Caco-2 (cell line): Measurements from ENCODE around the gene GOLT1A. TPM values are rescaled to one million over a fixed set of nuclear protein-coding genes. Genes with fewer than 3 reads are reported as not detected.

Experiments used
- BruUV-seq: library from RNA; stranded (reverse); fragments of 400-500 nt; replicated peaks from 2 replicates; lab custom pipeline; 2021; lab: Mats Ljungman, UMichigan
- CTCF ChIA-PET: fragments of 300-600 bp; sonication (Branson Sonifier 250); formaldehyde crosslinking; loops from one replicate; lab custom pipeline; 2022; ENCODE audit warnings: antibody characterized with exemption; lab: Charles Lee
- POLR2A ChIA-PET: fragments of 300-600 bp; sonication (Branson Sonifier 250); formaldehyde crosslinking; loops from one replicate; lab custom pipeline; 2022; ENCODE audit warnings: antibody characterized with exemption; lab: Charles Lee
- DNase-seq, 2 experiments: peaks; one replicate each; pipeline versions ENCODE4 v3.0.0 to v3.0.0-alpha.2; 2020 to 2022
- H3K27me3 ChIP-seq: replicated peaks from 2 replicates; pipeline ENCODE4 v1.6.0; 2011; ENCODE audit warnings: low read length; ENCODE audit not compliant: control insufficient read depth, insufficient read depth
- H3K36me3 ChIP-seq: 2 replicates; pipeline ENCODE4 v1.5.1; 2011; ENCODE audit warnings: low read length; ENCODE audit not compliant: control insufficient read depth, insufficient read depth
- H3K4me1 ChIP-seq: fragments of 250-450 bp; sonication (Bioruptor Pico); 2 replicates; pipeline ENCODE4 v1.5.1; 2020; ENCODE audit warnings: mild to moderate bottlenecking
- H3K4me3 ChIP-seq: 2 replicates; pipeline ENCODE4 v1.5.1; 2011; ENCODE audit warnings: low read depth, mild to moderate bottlenecking, control low read depth, low read length
- H3K9me3 ChIP-seq: fragments of 250-450 bp; sonication (Bioruptor Pico); 2 replicates; pipeline ENCODE4 v1.5.1; 2020; ENCODE audit warnings: mild to moderate bottlenecking, moderate library complexity
- H3K27ac Mint-ChIP-seq: one replicate; pipeline ENCODE4 v1.8.0; 2022; ENCODE audit warnings: mixed read lengths; ENCODE audit not compliant: unreplicated experiment
- H3K27me3 Mint-ChIP-seq: one replicate; pipeline ENCODE4 v1.8.0; 2022; ENCODE audit warnings: mixed read lengths; ENCODE audit not compliant: insufficient read depth, unreplicated experiment
- H3K36me3 Mint-ChIP-seq: one replicate; pipeline ENCODE4 v1.8.0; 2022; ENCODE audit warnings: mild to moderate bottlenecking, mixed read lengths; ENCODE audit not compliant: insufficient read depth, unreplicated experiment
- H3K4me1 Mint-ChIP-seq: one replicate; pipeline ENCODE4 v1.8.0; 2022; ENCODE audit warnings: low read depth, mixed read lengths; ENCODE audit not compliant: unreplicated experiment
- H3K4me3 Mint-ChIP-seq: one replicate; pipeline ENCODE4 v1.8.0; 2022; ENCODE audit warnings: mild to moderate bottlenecking, moderate library complexity, mixed read lengths; ENCODE audit not compliant: unreplicated experiment
- H3K9me3 Mint-ChIP-seq: one replicate; pipeline ENCODE4 v1.8.0; 2022; ENCODE audit warnings: mixed read lengths; ENCODE audit not compliant: unreplicated experiment
- intact Hi-C: fragments of 100-400 bp; cut with micrococcal nuclease; formaldehyde crosslinking; loops from one replicate; pipeline ENCODE4 v1.10.0; 2022; ENCODE audit not compliant: unreplicated experiment
- total RNA-seq: library from RNA; stranded (reverse); gene quantifications from 2 replicates; pipeline ENCODE4 v1.2.3, GENCODE V29; 2022
- TF ChIP-seq, protein P1 (sequence below), 2 experiments: fragments of 200-600 bp in 1 of 2; IDR thresholded peaks; 1 replicate in 1 of 2; 2 replicates in 1 of 2; pipeline versions ENCODE4 v1.5.1 to v1.8.0; 2011 to 2022; ENCODE audit warnings: antibody characterized with exemption in 1 of 2, control low read depth in 1 of 2, inconsistent platforms in 1 of 2, low read depth in 1 of 2, low read length in 1 of 2, mild to moderate bottlenecking in 1 of 2, moderate library complexity in 1 of 2; ENCODE audit not compliant: insufficient read depth in 1 of 2, severe bottlenecking in 1 of 2, unreplicated experiment in 1 of 2

Gene GOLT1A
- total RNA-seq, 1 experiment from 2014 or later, result 25.9 TPM

DNA sequence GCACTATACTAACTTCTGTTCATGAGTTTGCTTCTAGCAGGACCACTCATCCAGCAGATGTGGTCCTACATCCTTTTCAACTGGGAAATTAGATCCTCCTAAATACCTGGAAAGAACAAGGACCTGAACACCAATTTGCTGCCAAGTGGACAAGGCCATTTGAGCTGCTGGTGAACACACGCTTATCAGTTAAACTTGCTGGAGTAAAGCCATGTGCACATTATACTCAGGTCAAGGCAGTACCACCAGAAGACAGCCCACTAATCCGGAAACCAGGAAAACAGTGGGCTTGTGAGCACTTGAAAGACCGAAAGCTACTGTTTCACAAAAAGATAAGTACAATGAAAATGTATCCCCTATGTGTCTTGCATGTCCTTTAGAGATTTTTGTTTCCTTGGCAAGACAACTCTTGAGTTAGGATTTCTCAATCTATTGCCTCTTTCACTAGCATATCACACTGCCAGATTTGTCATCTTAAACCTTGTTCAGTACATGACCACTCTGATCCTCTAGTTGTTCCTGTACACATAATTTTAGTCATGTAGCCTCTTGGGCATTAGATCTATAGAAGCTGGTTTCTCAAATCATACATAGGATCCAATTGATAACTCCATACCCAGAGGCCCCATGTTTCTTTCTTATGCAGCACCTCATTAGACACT, 43.2 kb downstream of the GOLT1A start:
- no peaks in the 10 kb centered on the region; the same call in 1 of the 2 replicates for H3K27me3 ChIP-seq
- H3K36me3 ChIP-seq, result no peaks in the 10 kb centered on the region
- Mint-ChIP-seq H3K9me3 (peaks cover 12% of the 10 kb centered on the region), H3K4me1 (peaks cover 9% of the 10 kb centered on the region), H3K4me3 (no peak overlapping the region), H3K27me3 (no peaks in the 10 kb centered on the region), H3K36me3 (no peaks in the 10 kb centered on the region), H3K27ac (no peak overlapping the region)
- H3K9me3 ChIP-seq, result peaks cover 11% of the 10 kb centered on the region; the same call in 1 of the 2 replicates
- H3K4me3 ChIP-seq, result no peak overlapping the region
- intact Hi-C loops, result no loop called here
- CTCF ChIA-PET, result no interaction called here
- no TSS peak for BruUV-seq
- DNase-seq, result no peak
- H3K4me1 ChIP-seq, result peaks cover 11% of the 10 kb centered on the region
- POLR2A ChIA-PET, result no interaction called here
- TF ChIP-seq, protein P1, sequence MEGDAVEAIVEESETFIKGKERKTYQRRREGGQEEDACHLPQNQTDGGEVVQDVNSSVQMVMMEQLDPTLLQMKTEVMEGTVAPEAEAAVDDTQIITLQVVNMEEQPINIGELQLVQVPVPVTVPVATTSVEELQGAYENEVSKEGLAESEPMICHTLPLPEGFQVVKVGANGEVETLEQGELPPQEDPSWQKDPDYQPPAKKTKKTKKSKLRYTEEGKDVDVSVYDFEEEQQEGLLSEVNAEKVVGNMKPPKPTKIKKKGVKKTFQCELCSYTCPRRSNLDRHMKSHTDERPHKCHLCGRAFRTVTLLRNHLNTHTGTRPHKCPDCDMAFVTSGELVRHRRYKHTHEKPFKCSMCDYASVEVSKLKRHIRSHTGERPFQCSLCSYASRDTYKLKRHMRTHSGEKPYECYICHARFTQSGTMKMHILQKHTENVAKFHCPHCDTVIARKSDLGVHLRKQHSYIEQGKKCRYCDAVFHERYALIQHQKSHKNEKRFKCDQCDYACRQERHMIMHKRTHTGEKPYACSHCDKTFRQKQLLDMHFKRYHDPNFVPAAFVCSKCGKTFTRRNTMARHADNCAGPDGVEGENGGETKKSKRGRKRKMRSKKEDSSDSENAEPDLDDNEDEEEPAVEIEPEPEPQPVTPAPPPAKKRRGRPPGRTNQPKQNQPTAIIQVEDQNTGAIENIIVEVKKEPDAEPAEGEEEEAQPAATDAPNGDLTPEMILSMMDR (IDR thresholded peaks at IDR 0.05; ENCODE audit: insufficient read depth in 1 of 2, low read depth in 1 of 2, low read length in 1 of 2, severe bottlenecking in 1 of 2, unreplicated experiment in 1 of 2), result no peak

DNA sequence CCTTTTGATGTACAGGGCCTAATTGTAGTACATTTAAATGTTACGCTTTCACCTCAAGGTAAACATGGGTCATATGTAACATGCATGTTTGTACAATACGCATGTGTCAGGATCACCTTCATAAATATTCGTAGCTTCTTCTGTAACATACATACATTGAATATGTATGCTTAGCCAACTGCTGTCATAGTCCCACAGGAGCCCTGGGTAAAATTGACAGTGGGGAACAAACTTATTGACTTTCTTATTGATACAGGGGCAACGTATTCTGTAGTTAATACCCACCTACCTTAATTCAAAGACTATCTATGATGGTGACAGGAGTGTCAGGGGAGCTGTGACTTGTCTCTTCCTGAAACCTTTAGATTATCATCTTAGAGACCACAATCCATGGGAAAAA, 43.9 kb downstream of the GOLT1A start:
- BruUV-seq, result no TSS peak
- POLR2A ChIA-PET, result no interaction called here
- Mint-ChIP-seq H3K4me1 (peaks cover 9% of the 10 kb centered on the region), H3K27me3 (no peaks in the 10 kb centered on the region), H3K36me3 (no peaks in the 10 kb centered on the region), H3K4me3 (no peak overlapping the region), H3K9me3 (peaks cover 12% of the 10 kb centered on the region), H3K27ac (no peak overlapping the region)
- H3K4me1 ChIP-seq, result peaks cover 11% of the 10 kb centered on the region
- peaks cover 11% of the 10 kb centered on the region; the same call in 1 of the 2 replicates for H3K9me3 ChIP-seq
- H3K27me3 ChIP-seq, result no peaks in the 10 kb centered on the region
- DNase-seq, result no peak
- intact Hi-C loops, result no loop called here
- no peaks in the 10 kb centered on the region for H3K36me3 ChIP-seq
- TF ChIP-seq, protein P1 (IDR thresholded peaks at IDR 0.05; ENCODE audit: insufficient read depth in 1 of 2, low read depth in 1 of 2, low read length in 1 of 2, severe bottlenecking in 1 of 2, unreplicated experiment in 1 of 2), result no peak
- CTCF ChIA-PET, result no interaction called here
- no peak overlapping the region for H3K4me3 ChIP-seq

GRCh38 chr1:204167730-204168129, 46.1 kb downstream of the GOLT1A start:
- Mint-ChIP-seq H3K27ac (no peak overlapping the region), H3K36me3 (no peaks in the 10 kb centered on the region), H3K9me3 (peaks cover 12% of the 10 kb centered on the region), H3K27me3 (no peaks in the 10 kb centered on the region), H3K4me3 (no peak overlapping the region), H3K4me1 (peaks cover 9% of the 10 kb centered on the region)
- no peaks in the 10 kb centered on the region for H3K36me3 ChIP-seq
- peaks cover 11% of the 10 kb centered on the region; the same call in 1 of the 2 replicates for H3K9me3 ChIP-seq
- no peak overlapping the region for H3K4me3 ChIP-seq
- intact Hi-C loops, result no loop called here
- TF ChIP-seq, protein P1 (IDR thresholded peaks at IDR 0.05; ENCODE audit: insufficient read depth in 1 of 2, low read depth in 1 of 2, low read length in 1 of 2, severe bottlenecking in 1 of 2, unreplicated experiment in 1 of 2), result no peak
- H3K27me3 ChIP-seq, result no peaks in the 10 kb centered on the region
- CTCF ChIA-PET, result interaction anchor here (1.0 kb wide), 1 partner anchor 307 kb away, joined by 3 read pairs; no protein-coding TSS in a partner anchor
- DNase-seq, result no peak
- POLR2A ChIA-PET, result no interaction called here
- H3K4me1 ChIP-seq, result peaks cover 11% of the 10 kb centered on the region
- BruUV-seq, result no TSS peak
